ENCODE results near the gene CARF. TPM values are rescaled to one million over a fixed set of nuclear protein-coding genes. Genes with fewer than 3 reads are reported as not detected.
"Not testable (repeated sequence)": the region's sequence is repeated elsewhere in the genome, so short reads cannot be mapped to it uniquely, and the experiment has no call there.

Gene CARF
- total and polyA plus RNA-seq, 2 experiments from 2014 or later = 4.3 to 9.5 TPM

GRCh38 chr2:202976809-202977208 lies 64.7 kb downstream of the CARF start:
- H3K4me1 ChIP-seq (ENCODE audit: insufficient read depth) = no peaks in the 10 kb centered on the region
- no peak overlapping the region for H3K9ac ChIP-seq
- H3K4me2 ChIP-seq (ENCODE audit: unreplicated experiment) = no peak overlapping the region
- no peak for TF ChIP-seq EZH2 (IDR thresholded peaks at IDR 0.05; ENCODE audit: insufficient read depth, poor library complexity, severe bottlenecking)
- no peak for TF ChIP-seq EZH2phosphoT487 (IDR thresholded peaks at IDR 0.05; ENCODE audit: insufficient read depth, low read depth)
- no peaks in the 10 kb centered on the region for H3K79me2 ChIP-seq (ENCODE audit: insufficient read depth)
- 87 to 89% methylated on average over 3 of the region's 3 CpGs for WGBS, 2 experiments (ENCODE audit: low coverage in 1 of 2, low lambda C conversion rate in 2 of 2, missing lambda C conversion rate in 2 of 2)
- no peaks in the 10 kb centered on the region for H3K9me2 ChIP-seq (ENCODE audit: insufficient read depth)
- H2AFZ ChIP-seq = no peak overlapping the region
- in situ Hi-C loops (cut with MboI) = no loop called here
- H3K27me3 ChIP-seq (replicated peaks; ENCODE audit: insufficient read depth) = no peaks in the 10 kb centered on the region
- no peak for DNase-seq
- H3K36me3 ChIP-seq (ENCODE audit: low read depth) = 0 out of 2 replicates have a peak, but pooled peaks cover under 1% of the 10 kb centered on the region
- H3F3A ChIP-seq (ENCODE audit: insufficient read depth) = no peaks in the 10 kb centered on the region
- no peaks in the 10 kb centered on the region for H4K20me1 ChIP-seq (ENCODE audit: insufficient read depth)
- no peak overlapping the region for H3K4me3 ChIP-seq
- no peaks in the 10 kb centered on the region for H3K9me3 ChIP-seq (ENCODE audit: low read depth)
- H3K27ac ChIP-seq = no peak overlapping the region

GRCh38 chr2:202982779-202983491 lies 70.9 kb downstream of the CARF start:
- no peak for DNase-seq
- no peak overlapping the region for H3K9ac ChIP-seq
- 0 out of 2 replicates have a peak, but pooled peaks cover 5% of the 10 kb centered on the region for H3K36me3 ChIP-seq (ENCODE audit: low read depth)
- H3K4me3 ChIP-seq = no peak overlapping the region
- no peaks in the 10 kb centered on the region for H3K9me3 ChIP-seq (ENCODE audit: low read depth)
- no peaks in the 10 kb centered on the region for H3K79me2 ChIP-seq (ENCODE audit: insufficient read depth)
- H3K4me1 ChIP-seq (ENCODE audit: insufficient read depth) = no peaks in the 10 kb centered on the region
- in situ Hi-C loops (cut with MboI) = no loop called here
- no peaks in the 10 kb centered on the region for H3K9me2 ChIP-seq (ENCODE audit: insufficient read depth)
- TF ChIP-seq EZH2phosphoT487 (IDR thresholded peaks at IDR 0.05; ENCODE audit: insufficient read depth, low read depth) = no peak
- TF ChIP-seq EZH2 (IDR thresholded peaks at IDR 0.05; ENCODE audit: insufficient read depth, poor library complexity, severe bottlenecking) = no peak
- H3F3A ChIP-seq (ENCODE audit: insufficient read depth) = no peaks in the 10 kb centered on the region
- no peak overlapping the region for H3K4me2 ChIP-seq (ENCODE audit: unreplicated experiment)
- no peaks in the 10 kb centered on the region for H3K27me3 ChIP-seq (replicated peaks; ENCODE audit: insufficient read depth)
- no peak overlapping the region for H2AFZ ChIP-seq
- 80 to 84% methylated on average over 3 of the region's 3 CpGs for WGBS, 2 experiments (ENCODE audit: low coverage in 1 of 2, low lambda C conversion rate in 2 of 2, missing lambda C conversion rate in 2 of 2)
- no peaks in the 10 kb centered on the region for H4K20me1 ChIP-seq (ENCODE audit: insufficient read depth)
- no peak overlapping the region for H3K27ac ChIP-seq

GRCh38 chr2:202989749-202990148 lies 77.7 kb downstream of the CARF start:
- Histone ChIP-seq H3K4me2 (ENCODE audit: unreplicated experiment) (no peak overlapping the region), H3K4me1 (ENCODE audit: insufficient read depth) (no peaks in the 10 kb centered on the region), H3F3A (ENCODE audit: insufficient read depth) (no peaks in the 10 kb centered on the region), H2AFZ (no peak overlapping the region), H3K27ac (no peak overlapping the region), H3K79me2 (ENCODE audit: insufficient read depth) (no peaks in the 10 kb centered on the region), H3K9me2 (ENCODE audit: insufficient read depth) (no peaks in the 10 kb centered on the region), H3K36me3 (ENCODE audit: low read depth) (no peaks in the 10 kb centered on the region), H3K27me3 (replicated peaks; ENCODE audit: insufficient read depth) (no peaks in the 10 kb centered on the region), H3K9me3 (ENCODE audit: low read depth) (no peaks in the 10 kb centered on the region), H4K20me1 (ENCODE audit: insufficient read depth) (no peaks in the 10 kb centered on the region), H3K9ac (no peak overlapping the region), H3K4me3 (no peak overlapping the region)
- no peak for DNase-seq
- TF ChIP-seq EZH2phosphoT487 (IDR thresholded peaks at IDR 0.05; ENCODE audit: insufficient read depth, low read depth) (no peak), EZH2 (IDR thresholded peaks at IDR 0.05; ENCODE audit: insufficient read depth, poor library complexity, severe bottlenecking) (no peak)
- in situ Hi-C loops (cut with MboI) = no loop called here
- 100% methylated on average over 1 of the region's 1 CpG for WGBS, 2 experiments (ENCODE audit: low coverage in 1 of 2, low lambda C conversion rate in 2 of 2, missing lambda C conversion rate in 2 of 2)

GRCh38 chr2:202990501-202990900 lies 78.4 kb downstream of the CARF start:
- H2AFZ ChIP-seq = no peak overlapping the region
- in situ Hi-C loops (cut with MboI) = no loop called here
- WGBS, 2 experiments (ENCODE audit: low coverage in 1 of 2, low lambda C conversion rate in 2 of 2, missing lambda C conversion rate in 2 of 2) = 95 to 97% methylated on average over 3 of the region's 3 CpGs
- H4K20me1 ChIP-seq (ENCODE audit: insufficient read depth) = no peaks in the 10 kb centered on the region
- H3K36me3 ChIP-seq (ENCODE audit: low read depth) = no peaks in the 10 kb centered on the region
- H3K9me3 ChIP-seq (ENCODE audit: low read depth) = no peaks in the 10 kb centered on the region
- no peaks in the 10 kb centered on the region for H3K4me1 ChIP-seq (ENCODE audit: insufficient read depth)
- no peaks in the 10 kb centered on the region for H3F3A ChIP-seq (ENCODE audit: insufficient read depth)
- no peaks in the 10 kb centered on the region for H3K79me2 ChIP-seq (ENCODE audit: insufficient read depth)
- TF ChIP-seq EZH2 (IDR thresholded peaks at IDR 0.05; ENCODE audit: insufficient read depth, poor library complexity, severe bottlenecking) = no peak
- no peak for TF ChIP-seq EZH2phosphoT487 (IDR thresholded peaks at IDR 0.05; ENCODE audit: insufficient read depth, low read depth)
- no peak for DNase-seq
- no peaks in the 10 kb centered on the region for H3K9me2 ChIP-seq (ENCODE audit: insufficient read depth)
- H3K9ac ChIP-seq = no peak overlapping the region
- no peak overlapping the region for H3K4me2 ChIP-seq (ENCODE audit: unreplicated experiment)
- no peak overlapping the region for H3K27ac ChIP-seq
- H3K4me3 ChIP-seq = no peak overlapping the region
- no peaks in the 10 kb centered on the region for H3K27me3 ChIP-seq (replicated peaks; ENCODE audit: insufficient read depth)

GRCh38 chr2:202997113-202997512 lies 85.0 kb downstream of the CARF start:
- H3K9ac ChIP-seq; H3K27me3 ChIP-seq (replicated peaks; ENCODE audit: insufficient read depth); DNase-seq; H3K9me3 ChIP-seq (ENCODE audit: low read depth); H3K4me3 ChIP-seq; H4K20me1 ChIP-seq (ENCODE audit: insufficient read depth); H2AFZ ChIP-seq; H3F3A ChIP-seq (ENCODE audit: insufficient read depth); H3K79me2 ChIP-seq (ENCODE audit: insufficient read depth); H3K4me2 ChIP-seq (ENCODE audit: unreplicated experiment); H3K36me3 ChIP-seq (ENCODE audit: low read depth); H3K9me2 ChIP-seq (ENCODE audit: insufficient read depth); in situ Hi-C loops (cut with MboI); H3K4me1 ChIP-seq (ENCODE audit: insufficient read depth); H3K27ac ChIP-seq: not testable (repeated sequence)
- 67 to 76% methylated on average over 3 of the region's 3 CpGs for WGBS, 2 experiments (ENCODE audit: low coverage in 1 of 2, low lambda C conversion rate in 2 of 2, missing lambda C conversion rate in 2 of 2)

Data from GM23248 (cell line).